Fibroblast of lung (primary cell): ENCODE results near the gene MED10.

Source experiments
- EZH2 ChIP-seq: IDR thresholded peaks from 2 replicates; pipeline ENCODE4 v1.5.1; 2012; ENCODE audit warnings: low read length, control low read depth, mild to moderate bottlenecking; ENCODE audit errors: missing control alignments
- TF ChIP-seq, protein P1 (sequence below), 2 donors: IDR thresholded peaks in 1 of 2; conservative IDR thresholded peaks in 1 of 2; 1 replicate in 1 of 2; 2 replicates in 1 of 2; pipeline ENCODE4 v1.5.1; 2011 to 2012; ENCODE audit warnings: low read length in 2 of 2, control low read depth in 1 of 2, inconsistent platforms in 1 of 2, low read depth in 1 of 2, mild to moderate bottlenecking in 1 of 2

DNA sequence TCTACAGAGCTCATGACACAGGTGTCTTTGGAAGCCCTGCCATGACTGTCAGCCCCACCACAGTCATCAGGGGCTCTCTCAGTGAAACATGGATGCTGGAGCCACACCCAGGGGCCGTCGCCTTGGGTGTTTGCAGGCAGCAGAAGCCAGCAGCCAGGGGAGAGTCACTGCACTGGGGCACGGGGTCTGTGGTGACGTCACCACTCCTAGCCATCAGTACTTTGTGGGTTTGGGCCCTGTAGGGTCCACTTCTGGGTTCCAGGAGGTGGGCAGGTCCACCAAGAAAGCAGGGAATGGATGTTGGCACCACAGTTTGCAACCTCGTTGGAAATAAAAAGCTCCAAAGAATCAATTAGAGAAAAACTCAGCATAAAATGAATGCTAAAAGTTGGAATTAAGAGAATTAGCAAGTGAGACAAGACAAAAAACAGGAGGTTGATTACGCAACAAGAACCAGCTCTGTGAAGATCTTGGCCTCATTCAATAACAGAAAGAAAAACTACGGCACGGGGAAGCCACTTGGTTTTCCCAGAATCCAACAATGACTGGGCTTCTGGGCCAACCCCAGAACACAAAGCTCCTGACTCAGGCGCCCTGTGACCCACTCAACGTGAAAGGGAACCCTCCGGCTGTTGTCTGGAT lies 34.3 kb downstream of the MED10 start:
- TF ChIP-seq, protein P1, sequence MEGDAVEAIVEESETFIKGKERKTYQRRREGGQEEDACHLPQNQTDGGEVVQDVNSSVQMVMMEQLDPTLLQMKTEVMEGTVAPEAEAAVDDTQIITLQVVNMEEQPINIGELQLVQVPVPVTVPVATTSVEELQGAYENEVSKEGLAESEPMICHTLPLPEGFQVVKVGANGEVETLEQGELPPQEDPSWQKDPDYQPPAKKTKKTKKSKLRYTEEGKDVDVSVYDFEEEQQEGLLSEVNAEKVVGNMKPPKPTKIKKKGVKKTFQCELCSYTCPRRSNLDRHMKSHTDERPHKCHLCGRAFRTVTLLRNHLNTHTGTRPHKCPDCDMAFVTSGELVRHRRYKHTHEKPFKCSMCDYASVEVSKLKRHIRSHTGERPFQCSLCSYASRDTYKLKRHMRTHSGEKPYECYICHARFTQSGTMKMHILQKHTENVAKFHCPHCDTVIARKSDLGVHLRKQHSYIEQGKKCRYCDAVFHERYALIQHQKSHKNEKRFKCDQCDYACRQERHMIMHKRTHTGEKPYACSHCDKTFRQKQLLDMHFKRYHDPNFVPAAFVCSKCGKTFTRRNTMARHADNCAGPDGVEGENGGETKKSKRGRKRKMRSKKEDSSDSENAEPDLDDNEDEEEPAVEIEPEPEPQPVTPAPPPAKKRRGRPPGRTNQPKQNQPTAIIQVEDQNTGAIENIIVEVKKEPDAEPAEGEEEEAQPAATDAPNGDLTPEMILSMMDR (conservative IDR thresholded peaks at IDR 0.05 in 1 of 2, IDR thresholded peaks at IDR 0.05 in 1 of 2; ENCODE audit: low read depth in 1 of 2, low read length in 2 of 2) = no peak
- no peak for TF ChIP-seq EZH2
